Measurements from ENCODE around the gene THOC6. TPM values are rescaled to one million over a fixed set of nuclear protein-coding genes. Genes with fewer than 3 reads are reported as not detected.
A peak's percentile ranks its signal among the peaks of the same experiment; 100 is the strongest.
"Not testable (repeated sequence)": the region's sequence is repeated elsewhere in the genome, so short reads cannot be mapped to it uniquely, and the experiment has no call there.

The THOC6 gene
- polyA plus RNA-seq, 3 donors, result 42.4 to 59.2 (median 57.7) TPM

DNA sequence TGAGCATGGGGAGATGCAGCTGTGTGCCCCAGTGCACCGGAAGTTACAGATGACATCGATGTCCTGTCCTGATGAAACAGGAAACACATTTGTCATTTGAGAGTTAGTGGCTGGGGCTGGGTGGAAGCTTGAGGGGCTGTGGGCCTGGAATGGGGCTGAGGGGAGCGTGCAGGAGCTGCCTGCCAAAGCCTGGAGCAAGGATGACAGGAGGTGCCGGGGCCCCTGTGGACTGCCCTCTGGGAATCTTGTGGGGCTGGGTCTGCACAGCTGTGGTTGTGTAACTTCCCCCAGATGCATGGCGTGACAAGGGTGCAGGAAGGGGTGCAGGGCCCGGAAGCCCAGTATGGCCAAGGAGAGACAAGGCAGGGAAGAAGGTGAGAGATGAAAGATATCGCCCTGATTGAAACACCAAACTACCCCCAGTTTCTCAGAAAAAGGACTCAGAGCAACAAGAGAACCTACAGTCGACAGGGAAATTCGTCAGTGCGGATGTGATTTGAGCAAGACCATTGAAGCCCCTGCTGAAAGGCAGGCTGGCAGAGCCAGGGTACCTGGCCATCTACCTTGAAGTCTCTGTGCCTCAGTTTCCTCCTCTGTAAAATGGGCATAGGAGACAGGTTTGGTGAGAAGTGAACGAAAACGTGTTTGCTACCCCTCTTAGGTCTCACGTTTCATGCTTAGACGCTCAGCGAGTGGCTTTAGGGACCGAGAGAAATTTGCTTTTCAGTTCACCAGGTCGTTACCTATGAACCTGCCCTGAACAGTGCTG is 31.3 kb downstream of the THOC6 start:
- no peaks in the 10 kb centered on the region for H3K36me3 ChIP-seq (replicated peaks in 1 of 2; ENCODE audit: control insufficient read depth in 1 of 2, insufficient read depth in 2 of 2, low read length in 2 of 2)
- Mint-ChIP-seq H3K9me3 (peaks cover 0 to 1% (median 0%) of the 10 kb centered on the region in 7 donors), H3K27me3 (ENCODE audit: low read depth in 3 of 3) (peaks cover 3 to 8% (median 8%) of the 10 kb centered on the region in 3 donors), H3K4me1 (peaks cover 72% of the 10 kb centered on the region), H3K36me3 (peaks cover 22 to 39% of the 10 kb centered on the region in 2 donors), H3K4me3 (peak overlapping the region; percentile 70 to 74), H3K27ac (peak overlapping the region; percentile 85 to 93 (median 89))
- WGBS (ENCODE audit: insufficient coverage), result 51% methylated on average over 12 of the region's 17 CpGs
- peak overlapping the region; percentile 24 for H3K9ac ChIP-seq (ENCODE audit: insufficient read depth, low read length, poor library complexity, severe bottlenecking)
- H3K4me1 ChIP-seq (ENCODE audit: control insufficient read depth in 1 of 2, insufficient read depth in 2 of 2, low read length in 2 of 2), result peaks cover 84 to 98% of the 10 kb centered on the region in 2 donors
- no peaks in the 10 kb centered on the region for H3K9me3 ChIP-seq (replicated peaks in 1 of 2; ENCODE audit: control insufficient read depth in 1 of 2, insufficient read depth in 1 of 2, low read length in 2 of 2)
- intact Hi-C loops (cut with micrococcal nuclease), result loop anchor here in 1 of 2 donors (5.0 kb wide), 1 partner anchor 72 kb away; no protein-coding TSS in a partner anchor
- no peaks in the 10 kb centered on the region for H3K27me3 ChIP-seq (ENCODE audit: control insufficient read depth in 2 of 2, insufficient read depth in 2 of 2, low read length in 2 of 2)
- H3K4me2 ChIP-seq (replicated peaks; ENCODE audit: extremely low read depth, low read length, poor library complexity, severe bottlenecking), result peak overlapping the region; percentile 64
- peak overlapping the region; percentile 54 to 78 for H3K27ac ChIP-seq (ENCODE audit: low read depth in 1 of 2, low read length in 2 of 2)
- H3K4me3 ChIP-seq (replicated peaks in 1 of 3; ENCODE audit: low read depth in 2 of 3, low read length in 3 of 3), result peak overlapping the region in 1 of 3 experiments; percentile 58
- peak; percentile 60 to 76 (median 65) for DNase-seq
- no peaks in the 10 kb centered on the region for H3K79me2 ChIP-seq (ENCODE audit: insufficient read depth, low read length)
- peak overlapping the region; percentile 59 for H2AFZ ChIP-seq (ENCODE audit: insufficient read depth, low read depth, low read length, poor library complexity, severe bottlenecking)
- TF ChIP-seq, protein P1, sequence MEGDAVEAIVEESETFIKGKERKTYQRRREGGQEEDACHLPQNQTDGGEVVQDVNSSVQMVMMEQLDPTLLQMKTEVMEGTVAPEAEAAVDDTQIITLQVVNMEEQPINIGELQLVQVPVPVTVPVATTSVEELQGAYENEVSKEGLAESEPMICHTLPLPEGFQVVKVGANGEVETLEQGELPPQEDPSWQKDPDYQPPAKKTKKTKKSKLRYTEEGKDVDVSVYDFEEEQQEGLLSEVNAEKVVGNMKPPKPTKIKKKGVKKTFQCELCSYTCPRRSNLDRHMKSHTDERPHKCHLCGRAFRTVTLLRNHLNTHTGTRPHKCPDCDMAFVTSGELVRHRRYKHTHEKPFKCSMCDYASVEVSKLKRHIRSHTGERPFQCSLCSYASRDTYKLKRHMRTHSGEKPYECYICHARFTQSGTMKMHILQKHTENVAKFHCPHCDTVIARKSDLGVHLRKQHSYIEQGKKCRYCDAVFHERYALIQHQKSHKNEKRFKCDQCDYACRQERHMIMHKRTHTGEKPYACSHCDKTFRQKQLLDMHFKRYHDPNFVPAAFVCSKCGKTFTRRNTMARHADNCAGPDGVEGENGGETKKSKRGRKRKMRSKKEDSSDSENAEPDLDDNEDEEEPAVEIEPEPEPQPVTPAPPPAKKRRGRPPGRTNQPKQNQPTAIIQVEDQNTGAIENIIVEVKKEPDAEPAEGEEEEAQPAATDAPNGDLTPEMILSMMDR (IDR thresholded peaks at IDR 0.05), result no peak
- H4K20me1 ChIP-seq (ENCODE audit: insufficient read depth, low read length), result no peaks in the 10 kb centered on the region

DNA sequence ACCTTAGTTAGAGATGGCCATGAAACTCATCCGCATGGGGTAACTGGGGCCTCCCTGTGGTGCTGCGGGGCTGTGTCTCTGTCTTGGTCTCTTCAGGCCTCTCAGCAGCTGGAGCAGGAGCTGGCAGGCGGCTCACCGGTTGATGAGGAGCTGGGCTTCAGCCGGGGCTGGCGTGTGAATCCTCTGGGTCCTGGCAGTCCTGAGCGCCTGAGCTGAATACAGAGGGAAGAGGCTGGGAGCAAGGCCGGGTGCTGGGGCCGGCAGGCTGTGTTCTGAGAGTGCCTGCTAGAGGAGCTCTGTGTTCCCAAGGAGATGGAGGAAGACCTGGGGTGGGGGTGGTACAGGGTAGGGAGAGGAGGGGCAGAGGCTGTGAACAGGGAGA is 31.9 kb downstream of the THOC6 start:
- H3K36me3 ChIP-seq (replicated peaks in 1 of 2; ENCODE audit: control insufficient read depth in 1 of 2, insufficient read depth in 2 of 2, low read length in 2 of 2); H2AFZ ChIP-seq (ENCODE audit: insufficient read depth, low read depth, low read length, poor library complexity, severe bottlenecking); H3K9me3 Mint-ChIP-seq; H3K79me2 ChIP-seq (ENCODE audit: insufficient read depth, low read length); H3K27me3 ChIP-seq (ENCODE audit: control insufficient read depth in 2 of 2, insufficient read depth in 2 of 2, low read length in 2 of 2); H4K20me1 ChIP-seq (ENCODE audit: insufficient read depth, low read length); H3K9me3 ChIP-seq (replicated peaks in 1 of 2; ENCODE audit: control insufficient read depth in 1 of 2, insufficient read depth in 1 of 2, low read length in 2 of 2); H3K9ac ChIP-seq (ENCODE audit: insufficient read depth, low read length, poor library complexity, severe bottlenecking); DNase-seq: not testable (repeated sequence)
- Histone ChIP-seq H3K27ac (ENCODE audit: low read depth in 1 of 2, low read length in 2 of 2) (peak overlapping the region; percentile 54 to 78), H3K4me3 (replicated peaks in 1 of 3; ENCODE audit: low read depth in 2 of 3, low read length in 3 of 3) (peak overlapping the region in 1 of 3 experiments; percentile 58), H3K4me1 (ENCODE audit: control insufficient read depth in 1 of 2, insufficient read depth in 2 of 2, low read length in 2 of 2) (peaks cover 79 to 93% of the 10 kb centered on the region in 2 donors), H3K4me2 (replicated peaks; ENCODE audit: extremely low read depth, low read length, poor library complexity, severe bottlenecking) (peak overlapping the region; percentile 64)
- Mint-ChIP-seq H3K27ac (peak overlapping the region; percentile 85 to 93 (median 89)), H3K4me1 (peaks cover 66% of the 10 kb centered on the region), H3K27me3 (ENCODE audit: low read depth in 3 of 3) (peaks cover 3 to 10% (median 4%) of the 10 kb centered on the region in 3 donors), H3K36me3 (peaks cover 19 to 33% of the 10 kb centered on the region in 2 donors), H3K4me3 (peak overlapping the region in 1 of 2 donors; percentile 74)
- WGBS (ENCODE audit: insufficient coverage), result 86% methylated on average over 9 of the region's 9 CpGs
- intact Hi-C loops (cut with micrococcal nuclease), result loop anchor here in 1 of 2 donors (5.0 kb wide), 1 partner anchor 72 kb away; no protein-coding TSS in a partner anchor
